SK-N-SH treated with all-trans-retinoic acid at 6 μM for 48 hours (cell line): ENCODE data around the gene ERGIC1.

Source experiments
- ATAC-seq: fragments of 200-7000 bp; cut with Tn5 transposase; 3 replicates; pipeline ENCODE4 v1.9.1; 2020; ENCODE audit warnings: mild to moderate bottlenecking, moderate library complexity
- ARNTL ChIP-seq: fragments of 450-650 bp; formaldehyde crosslinking; IDR thresholded peaks from 2 replicates; pipeline ENCODE4 v1.5.0; 2020; ENCODE audit warnings: low read depth, mild to moderate bottlenecking, moderate library complexity, borderline replicate concordance
- CSDC2 ChIP-seq: fragments of 250-450 bp; sonication (Bioruptor Pico); IDR thresholded peaks from 2 replicates; pipeline ENCODE4 v1.5.0; 2020; ENCODE audit warnings: mild to moderate bottlenecking, moderate library complexity
- ESRRG ChIP-seq: fragments of 250-450 bp; sonication (Bioruptor Pico); IDR thresholded peaks from 2 replicates; pipeline ENCODE4 v1.6.1; 2021; ENCODE audit warnings: mild to moderate bottlenecking
- GLIS3 ChIP-seq: fragments of 250-450 bp; sonication (Bioruptor Pico); IDR thresholded peaks from 2 replicates; pipeline ENCODE4 v1.5.0; 2020; ENCODE audit warnings: mild to moderate bottlenecking, moderate library complexity
- ISL1 ChIP-seq: fragments of 250-450 bp; sonication (Bioruptor Pico); IDR thresholded peaks from 2 replicates; pipeline ENCODE4 v2.1.2; 2022; ENCODE audit warnings: mild to moderate bottlenecking, moderate library complexity
- OSR1 ChIP-seq: fragments of 250-450 bp; sonication (Bioruptor Pico); IDR thresholded peaks from 2 replicates; pipeline ENCODE4 v1.8.0; 2022; ENCODE audit warnings: moderate library complexity, mild to moderate bottlenecking, inconsistent platforms
- PPARA ChIP-seq: fragments of 250-450 bp; sonication (Bioruptor Pico); IDR thresholded peaks from 2 replicates; pipeline ENCODE4 v1.5.0; 2020; ENCODE audit warnings: mild to moderate bottlenecking, borderline replicate concordance
- RARB ChIP-seq: fragments of 250-450 bp; sonication (Bioruptor Pico); IDR thresholded peaks from 2 replicates; pipeline ENCODE4 v1.8.0; 2021; ENCODE audit warnings: mild to moderate bottlenecking, moderate library complexity
- SNAI2 ChIP-seq: fragments of 250-450 bp; sonication (Bioruptor Pico); IDR thresholded peaks from 2 replicates; pipeline ENCODE4 v1.5.0; 2020; ENCODE audit warnings: mild to moderate bottlenecking, moderate library complexity
- TCF4 ChIP-seq: fragments of 250-450 bp; sonication (Bioruptor Pico); IDR thresholded peaks from 2 replicates; pipeline ENCODE4 v1.8.0; 2021; ENCODE audit warnings: mild to moderate bottlenecking, moderate library complexity, borderline replicate concordance
- TOX ChIP-seq: fragments of 250-450 bp; sonication (Bioruptor Pico); IDR thresholded peaks from 2 replicates; pipeline ENCODE4 v1.8.0; 2021; ENCODE audit warnings: mild to moderate bottlenecking, moderate library complexity, borderline replicate concordance
- ZC3H10 ChIP-seq: fragments of 250-450 bp; sonication (Bioruptor Pico); IDR thresholded peaks from 2 replicates; pipeline ENCODE4 v1.5.1; 2021; ENCODE audit warnings: mild to moderate bottlenecking, moderate library complexity
- ZFP3 ChIP-seq: fragments of 250-450 bp; sonication (Bioruptor Pico); IDR thresholded peaks from 2 replicates; pipeline ENCODE4 v1.5.0; 2020; ENCODE audit warnings: mild to moderate bottlenecking, moderate library complexity
- ZFP30 ChIP-seq: fragments of 450-650 bp; formaldehyde crosslinking; IDR thresholded peaks from 2 replicates; pipeline ENCODE4 v1.5.0; 2022; ENCODE audit warnings: mild to moderate bottlenecking, moderate library complexity
- ZNF565 ChIP-seq: fragments of 450-650 bp; formaldehyde crosslinking; conservative IDR thresholded peaks from 2 replicates; pipeline ENCODE4 v1.5.0; 2020; ENCODE audit warnings: low read depth, mild to moderate bottlenecking, moderate library complexity
- ZNF70 ChIP-seq: fragments of 450-650 bp; formaldehyde crosslinking; IDR thresholded peaks from 2 replicates; pipeline ENCODE4 v1.5.0; 2020; ENCODE audit warnings: mild to moderate bottlenecking, moderate library complexity
- TF ChIP-seq, protein P1 (sequence below): fragments of 250-450 bp; sonication (Bioruptor Pico); IDR thresholded peaks from 2 replicates; pipeline ENCODE4 v1.8.0; 2020; ENCODE audit warnings: mild to moderate bottlenecking, moderate library complexity, borderline replicate concordance
- TF ChIP-seq, protein P2 (sequence below): fragments of 250-450 bp; sonication (Bioruptor Pico); IDR thresholded peaks from 2 replicates; pipeline ENCODE4 v1.5.1; 2021; ENCODE audit warnings: mild to moderate bottlenecking, moderate library complexity
- TF ChIP-seq, protein P3 (sequence below): fragments of 250-450 bp; sonication (Bioruptor Pico); IDR thresholded peaks from 2 replicates; pipeline ENCODE4 v1.5.1; 2020; ENCODE audit warnings: low read depth, mild to moderate bottlenecking, moderate library complexity
- TF ChIP-seq, protein P4 (sequence below): fragments of 250-450 bp; sonication (Bioruptor Pico); IDR thresholded peaks from 2 replicates; pipeline ENCODE4 v1.5.0; 2020; ENCODE audit warnings: mild to moderate bottlenecking, moderate library complexity

Gene ERGIC1

DNA sequence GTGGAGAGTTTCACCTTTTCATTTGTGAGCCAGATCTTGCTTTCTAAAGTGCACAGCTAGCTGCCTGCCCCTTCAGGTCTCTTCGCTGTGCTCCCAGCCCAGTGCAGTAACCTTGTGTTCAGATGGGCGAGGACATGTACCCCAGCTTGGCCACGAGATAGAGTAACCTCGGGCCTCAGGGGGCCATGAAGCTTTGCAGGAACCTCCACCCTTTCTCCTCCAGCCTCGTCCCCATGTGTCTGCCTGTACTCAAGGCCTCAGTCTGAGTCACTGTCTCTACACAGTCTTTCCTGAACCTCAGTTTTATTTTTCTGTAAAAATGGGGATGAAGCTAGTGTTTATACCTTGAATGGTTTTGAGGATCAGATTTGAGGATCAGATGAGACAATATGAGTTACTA is 37.9 kb downstream of the ERGIC1 start:
- no peak for ATAC-seq
- no peak for TF ChIP-seq ZFP3 (CRISPR knock-in tag)
- TF ChIP-seq, protein P1, sequence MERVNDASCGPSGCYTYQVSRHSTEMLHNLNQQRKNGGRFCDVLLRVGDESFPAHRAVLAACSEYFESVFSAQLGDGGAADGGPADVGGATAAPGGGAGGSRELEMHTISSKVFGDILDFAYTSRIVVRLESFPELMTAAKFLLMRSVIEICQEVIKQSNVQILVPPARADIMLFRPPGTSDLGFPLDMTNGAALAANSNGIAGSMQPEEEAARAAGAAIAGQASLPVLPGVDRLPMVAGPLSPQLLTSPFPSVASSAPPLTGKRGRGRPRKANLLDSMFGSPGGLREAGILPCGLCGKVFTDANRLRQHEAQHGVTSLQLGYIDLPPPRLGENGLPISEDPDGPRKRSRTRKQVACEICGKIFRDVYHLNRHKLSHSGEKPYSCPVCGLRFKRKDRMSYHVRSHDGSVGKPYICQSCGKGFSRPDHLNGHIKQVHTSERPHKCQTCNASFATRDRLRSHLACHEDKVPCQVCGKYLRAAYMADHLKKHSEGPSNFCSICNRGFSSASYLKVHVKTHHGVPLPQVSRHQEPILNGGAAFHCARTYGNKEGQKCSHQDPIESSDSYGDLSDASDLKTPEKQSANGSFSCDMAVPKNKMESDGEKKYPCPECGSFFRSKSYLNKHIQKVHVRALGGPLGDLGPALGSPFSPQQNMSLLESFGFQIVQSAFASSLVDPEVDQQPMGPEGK (CRISPR knock-in tag), result no peak
- TF ChIP-seq ESRRG, result no peak
- no peak for TF ChIP-seq OSR1
- no peak for TF ChIP-seq RARB (CRISPR knock-in tag)
- TF ChIP-seq TOX (CRISPR knock-in tag), result no peak
- no peak for TF ChIP-seq ZNF70
- TF ChIP-seq, protein P2, sequence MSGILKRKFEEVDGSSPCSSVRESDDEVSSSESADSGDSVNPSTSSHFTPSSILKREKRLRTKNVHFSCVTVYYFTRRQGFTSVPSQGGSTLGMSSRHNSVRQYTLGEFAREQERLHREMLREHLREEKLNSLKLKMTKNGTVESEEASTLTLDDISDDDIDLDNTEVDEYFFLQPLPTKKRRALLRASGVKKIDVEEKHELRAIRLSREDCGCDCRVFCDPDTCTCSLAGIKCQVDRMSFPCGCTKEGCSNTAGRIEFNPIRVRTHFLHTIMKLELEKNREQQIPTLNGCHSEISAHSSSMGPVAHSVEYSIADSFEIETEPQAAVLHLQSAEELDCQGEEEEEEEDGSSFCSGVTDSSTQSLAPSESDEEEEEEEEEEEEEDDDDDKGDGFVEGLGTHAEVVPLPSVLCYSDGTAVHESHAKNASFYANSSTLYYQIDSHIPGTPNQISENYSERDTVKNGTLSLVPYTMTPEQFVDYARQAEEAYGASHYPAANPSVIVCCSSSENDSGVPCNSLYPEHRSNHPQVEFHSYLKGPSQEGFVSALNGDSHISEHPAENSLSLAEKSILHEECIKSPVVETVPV (CRISPR knock-in tag), result no peak
- no peak for TF ChIP-seq PPARA
- no peak for TF ChIP-seq ZC3H10 (CRISPR knock-in tag)
- no peak for TF ChIP-seq CSDC2 (CRISPR knock-in tag)
- TF ChIP-seq ISL1 (CRISPR knock-in tag), result no peak
- TF ChIP-seq SNAI2 (CRISPR knock-in tag), result no peak

DNA sequence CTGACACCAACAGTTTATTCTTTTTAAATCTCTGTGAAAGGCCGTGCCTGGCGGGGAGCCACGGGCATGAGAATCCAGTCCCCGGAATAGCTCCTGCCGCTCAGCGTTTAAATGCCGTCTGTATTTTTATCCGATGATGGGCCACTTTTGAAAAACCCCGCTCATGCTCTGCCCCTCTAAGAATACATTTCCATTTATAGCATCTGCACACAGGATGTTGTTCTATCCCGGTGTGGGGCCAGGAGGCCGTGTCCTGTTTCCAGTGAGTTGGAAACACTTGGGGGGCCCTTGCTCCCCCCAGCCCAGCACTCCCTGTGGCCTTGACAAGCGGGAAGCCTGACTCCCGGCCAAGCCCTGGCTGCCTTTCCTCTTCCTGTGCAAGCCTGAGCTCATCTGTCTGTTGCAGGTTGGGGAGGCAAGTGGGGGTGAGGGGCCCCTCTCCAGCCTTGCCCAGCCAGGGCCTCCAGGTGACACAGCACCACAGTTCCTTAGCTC is 39.0 kb downstream of the ERGIC1 start:
- peak; percentile 1; the same call in 1 of the 3 replicates for ATAC-seq
- TF ChIP-seq ZNF565 (CRISPR knock-in tag), result no peak
- TF ChIP-seq GLIS3 (CRISPR knock-in tag), result no peak
- TF ChIP-seq, protein P2 (CRISPR knock-in tag), result no peak
- no peak for TF ChIP-seq RARB (CRISPR knock-in tag)
- TF ChIP-seq SNAI2 (CRISPR knock-in tag), result no peak

DNA sequence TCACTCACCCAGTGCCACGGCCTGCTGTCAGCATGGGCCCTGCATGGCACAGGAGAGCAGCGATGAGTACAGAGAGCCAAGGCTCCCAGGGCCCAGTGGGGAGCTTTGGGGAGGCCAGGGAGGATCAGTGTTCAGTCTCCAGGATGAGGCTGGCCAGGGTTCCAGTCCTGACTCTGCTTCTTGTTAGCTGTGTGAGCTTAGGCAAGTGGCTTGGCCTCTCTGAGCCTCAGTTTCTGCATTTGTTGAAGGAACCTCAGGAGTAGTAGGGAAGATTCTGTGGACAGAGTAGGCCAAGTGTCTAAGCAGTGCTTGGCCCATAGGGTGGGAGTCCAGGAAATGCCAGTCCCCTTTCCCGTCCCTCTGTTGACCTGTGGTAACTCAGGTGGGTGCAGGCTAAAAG is 39.5 kb downstream of the ERGIC1 start:
- TF ChIP-seq, protein P3, sequence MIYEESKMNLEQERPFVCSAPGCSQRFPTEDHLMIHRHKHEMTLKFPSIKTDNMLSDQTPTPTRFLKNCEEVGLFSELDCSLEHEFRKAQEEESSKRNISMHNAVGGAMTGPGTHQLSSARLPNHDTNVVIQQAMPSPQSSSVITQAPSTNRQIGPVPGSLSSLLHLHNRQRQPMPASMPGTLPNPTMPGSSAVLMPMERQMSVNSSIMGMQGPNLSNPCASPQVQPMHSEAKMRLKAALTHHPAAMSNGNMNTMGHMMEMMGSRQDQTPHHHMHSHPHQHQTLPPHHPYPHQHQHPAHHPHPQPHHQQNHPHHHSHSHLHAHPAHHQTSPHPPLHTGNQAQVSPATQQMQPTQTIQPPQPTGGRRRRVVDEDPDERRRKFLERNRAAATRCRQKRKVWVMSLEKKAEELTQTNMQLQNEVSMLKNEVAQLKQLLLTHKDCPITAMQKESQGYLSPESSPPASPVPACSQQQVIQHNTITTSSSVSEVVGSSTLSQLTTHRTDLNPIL, result no peak
- TF ChIP-seq ZFP3 (CRISPR knock-in tag) (no peak), RARB (CRISPR knock-in tag) (no peak), CSDC2 (CRISPR knock-in tag) (no peak), ZFP30 (CRISPR knock-in tag) (no peak), ISL1 (CRISPR knock-in tag) (no peak), ESRRG (no peak), GLIS3 (CRISPR knock-in tag) (no peak), OSR1 (no peak), ZNF565 (CRISPR knock-in tag) (no peak), ARNTL (CRISPR knock-in tag) (no peak), ZNF70 (no peak), SNAI2 (CRISPR knock-in tag) (no peak), TCF4 (no peak), TOX (CRISPR knock-in tag) (no peak)
- TF ChIP-seq, protein P4, sequence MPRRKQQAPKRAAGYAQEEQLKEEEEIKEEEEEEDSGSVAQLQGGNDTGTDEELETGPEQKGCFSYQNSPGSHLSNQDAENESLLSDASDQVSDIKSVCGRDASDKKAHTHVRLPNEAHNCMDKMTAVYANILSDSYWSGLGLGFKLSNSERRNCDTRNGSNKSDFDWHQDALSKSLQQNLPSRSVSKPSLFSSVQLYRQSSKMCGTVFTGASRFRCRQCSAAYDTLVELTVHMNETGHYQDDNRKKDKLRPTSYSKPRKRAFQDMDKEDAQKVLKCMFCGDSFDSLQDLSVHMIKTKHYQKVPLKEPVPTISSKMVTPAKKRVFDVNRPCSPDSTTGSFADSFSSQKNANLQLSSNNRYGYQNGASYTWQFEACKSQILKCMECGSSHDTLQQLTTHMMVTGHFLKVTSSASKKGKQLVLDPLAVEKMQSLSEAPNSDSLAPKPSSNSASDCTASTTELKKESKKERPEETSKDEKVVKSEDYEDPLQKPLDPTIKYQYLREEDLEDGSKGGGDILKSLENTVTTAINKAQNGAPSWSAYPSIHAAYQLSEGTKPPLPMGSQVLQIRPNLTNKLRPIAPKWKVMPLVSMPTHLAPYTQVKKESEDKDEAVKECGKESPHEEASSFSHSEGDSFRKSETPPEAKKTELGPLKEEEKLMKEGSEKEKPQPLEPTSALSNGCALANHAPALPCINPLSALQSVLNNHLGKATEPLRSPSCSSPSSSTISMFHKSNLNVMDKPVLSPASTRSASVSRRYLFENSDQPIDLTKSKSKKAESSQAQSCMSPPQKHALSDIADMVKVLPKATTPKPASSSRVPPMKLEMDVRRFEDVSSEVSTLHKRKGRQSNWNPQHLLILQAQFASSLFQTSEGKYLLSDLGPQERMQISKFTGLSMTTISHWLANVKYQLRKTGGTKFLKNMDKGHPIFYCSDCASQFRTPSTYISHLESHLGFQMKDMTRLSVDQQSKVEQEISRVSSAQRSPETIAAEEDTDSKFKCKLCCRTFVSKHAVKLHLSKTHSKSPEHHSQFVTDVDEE, result no peak
- ATAC-seq, result no peak
